H9 (cell line): ENCODE data around the gene ZGRF1. TPM values are rescaled to one million over a fixed set of nuclear protein-coding genes. Genes with fewer than 3 reads are reported as not detected.

Source experiments
- DNase-seq: peaks from one replicate; pipeline ENCODE4 v3.0.0-alpha.2; 2017
- H2AFZ ChIP-seq: one replicate; pipeline ENCODE4 v1.6.1; 2013; ENCODE audit warnings: mild to moderate bottlenecking, low read length, control low read depth, moderate library complexity
- H2AK5ac ChIP-seq: 2 replicates; pipeline ENCODE4 v1.6.1; 2013; ENCODE audit warnings: low read length, control low read depth, mixed read lengths; ENCODE audit not compliant: insufficient read length
- H2BK120ac ChIP-seq: one replicate; pipeline ENCODE4 v1.6.1; 2013; ENCODE audit warnings: low read depth, mild to moderate bottlenecking, low read length, control low read depth, inconsistent platforms; ENCODE audit not compliant: poor library complexity, severe bottlenecking
- H2BK12ac ChIP-seq: 2 replicates; pipeline ENCODE4 v1.6.1; 2013; ENCODE audit warnings: low read length, control low read depth, mixed read lengths, low read depth; ENCODE audit not compliant: insufficient read length
- H2BK15ac ChIP-seq: 2 replicates; pipeline ENCODE4 v1.6.1; 2013; ENCODE audit warnings: low read depth, low read length, control low read depth
- H2BK20ac ChIP-seq: one replicate; pipeline ENCODE4 v1.6.1; 2013; ENCODE audit warnings: low read depth, mild to moderate bottlenecking, low read length, control low read depth, inconsistent platforms; ENCODE audit not compliant: poor library complexity, severe bottlenecking
- H2BK5ac ChIP-seq: 2 replicates; pipeline ENCODE4 v1.6.1; 2013; ENCODE audit warnings: low read length, control low read depth, mixed read lengths; ENCODE audit not compliant: insufficient read length
- H3K14ac ChIP-seq: 2 replicates; pipeline ENCODE4 v1.6.1; 2013; ENCODE audit warnings: low read length, control low read depth; ENCODE audit not compliant: insufficient read depth
- H3K18ac ChIP-seq: 2 replicates; pipeline ENCODE4 v1.6.1; 2013; ENCODE audit warnings: low read depth, mild to moderate bottlenecking, mixed read lengths, low read length, control low read depth; ENCODE audit not compliant: insufficient read length
- H3K23ac ChIP-seq: 2 replicates; pipeline ENCODE4 v1.6.1; 2013; ENCODE audit warnings: low read length, control low read depth, mixed read lengths, low read depth; ENCODE audit not compliant: insufficient read length
- H3K23me2 ChIP-seq: 2 replicates; pipeline ENCODE4 v1.6.1; 2013; ENCODE audit warnings: low read depth, mild to moderate bottlenecking, mixed read lengths, low read length, control low read depth; ENCODE audit not compliant: insufficient read length, poor library complexity, severe bottlenecking
- H3K27ac ChIP-seq: 2 replicates; pipeline ENCODE4 v1.5.1; 2013; ENCODE audit warnings: low read length, control low read depth, mixed read lengths, low read depth; ENCODE audit not compliant: insufficient read length
- H3K27me3 ChIP-seq: 2 replicates; pipeline ENCODE4 v1.6.1; 2013; ENCODE audit warnings: low read length, control low read depth, inconsistent platforms; ENCODE audit not compliant: insufficient read depth
- H3K4ac ChIP-seq: 2 replicates; pipeline ENCODE4 v1.6.1; 2013; ENCODE audit warnings: low read depth, mild to moderate bottlenecking, control low read depth, inconsistent platforms, low read length, moderate library complexity
- H3K4me1 ChIP-seq: 2 replicates; pipeline ENCODE4 v1.6.1; 2013; ENCODE audit warnings: low read length, control low read depth, inconsistent platforms; ENCODE audit not compliant: insufficient read depth
- H3K4me2 ChIP-seq: 2 replicates; pipeline ENCODE4 v1.6.1; 2013; ENCODE audit warnings: low read length, control low read depth, mixed read lengths; ENCODE audit not compliant: insufficient read length, insufficient read depth
- H3K56ac ChIP-seq: 2 replicates; pipeline ENCODE4 v1.6.1; 2013; ENCODE audit warnings: low read depth, mild to moderate bottlenecking, mixed read lengths, low read length, control low read depth; ENCODE audit not compliant: insufficient read length
- H3K79me1 ChIP-seq: 2 replicates; pipeline ENCODE4 v1.6.1; 2013; ENCODE audit warnings: low read depth, mild to moderate bottlenecking, moderate library complexity, low read length, control low read depth, inconsistent platforms; ENCODE audit not compliant: insufficient read depth, poor library complexity, severe bottlenecking
- H3K79me2 ChIP-seq: 2 replicates; pipeline ENCODE4 v1.6.1; 2013; ENCODE audit warnings: low read length, control low read depth, inconsistent platforms; ENCODE audit not compliant: insufficient read depth
- H3K9ac ChIP-seq: 2 replicates; pipeline ENCODE4 v1.6.1; 2013; ENCODE audit warnings: low read length, control low read depth, mixed read lengths; ENCODE audit not compliant: insufficient read length; ENCODE audit errors: extremely low read depth
- H3K9me3 ChIP-seq: one replicate; pipeline ENCODE4 v1.6.1; 2013; ENCODE audit warnings: low read depth, low read length, inconsistent platforms; ENCODE audit not compliant: control insufficient read depth
- H3T11ph ChIP-seq: one replicate; pipeline ENCODE4 v1.6.1; 2013; ENCODE audit warnings: mild to moderate bottlenecking, low read length, control low read depth, inconsistent platforms
- H4K20me1 ChIP-seq: one replicate; pipeline ENCODE4 v1.6.1; 2013; ENCODE audit not compliant: control insufficient read depth, insufficient read length, insufficient read depth
- H4K5ac ChIP-seq: 2 replicates; pipeline ENCODE4 v1.6.1; 2013; ENCODE audit warnings: low read depth, mild to moderate bottlenecking, mixed read lengths, low read length, control low read depth; ENCODE audit not compliant: insufficient read length
- H4K8ac ChIP-seq: replicated peaks from 2 replicates; pipeline ENCODE4 v1.6.1; 2013; ENCODE audit warnings: low read length, control low read depth, mixed read lengths, low read depth; ENCODE audit not compliant: insufficient read length
- H4K91ac ChIP-seq: 2 replicates; pipeline ENCODE4 v1.6.1; 2013; ENCODE audit warnings: low read depth, mild to moderate bottlenecking, moderate library complexity, mixed read lengths, low read length, control low read depth; ENCODE audit not compliant: insufficient read length
- H3K27ac Mint-ChIP-seq, 3 experiments: 2 replicates in 2 of 3; 3 replicates in 1 of 3; pipeline ENCODE4 v1.8.0; 2020 to 2021; ENCODE audit warnings: mixed read lengths in 3 of 3, mild to moderate bottlenecking in 1 of 3, moderate library complexity in 1 of 3
- H3K27me3 Mint-ChIP-seq: 2 replicates; pipeline ENCODE4 v1.8.0; 2021; ENCODE audit warnings: low read depth, mild to moderate bottlenecking, moderate library complexity, mixed read lengths
- H3K36me3 Mint-ChIP-seq, 3 experiments: 2 replicates in 2 of 3; 3 replicates in 1 of 3; pipeline ENCODE4 v1.8.0; 2020 to 2021; ENCODE audit warnings: low read depth in 3 of 3, mixed read lengths in 3 of 3; ENCODE audit not compliant: insufficient read depth in 1 of 3
- H3K4me1 Mint-ChIP-seq, 2 experiments: 2 replicates each; pipeline ENCODE4 v1.8.0; 2020; ENCODE audit warnings: mixed read lengths in 2 of 2
- H3K4me3 Mint-ChIP-seq, 2 experiments: 2 replicates in 1 of 2; 3 replicates in 1 of 2; pipeline ENCODE4 v1.8.0; 2020 to 2021; ENCODE audit warnings: mild to moderate bottlenecking in 2 of 2, mixed read lengths in 2 of 2, moderate library complexity in 1 of 2
- H3K9me3 Mint-ChIP-seq, 2 experiments: 2 replicates in 1 of 2; 3 replicates in 1 of 2; pipeline ENCODE4 v1.8.0; 2020; ENCODE audit warnings: mild to moderate bottlenecking in 2 of 2, mixed read lengths in 2 of 2, moderate library complexity in 1 of 2
- WGBS: extraction: QIAGEN DNeasy Blood & Tissue Kit; methylation state at CpG from one replicate; pipeline ENCODE4 v1.1.7; 2013; ENCODE audit warnings: missing lambda C conversion rate, low lambda C conversion rate, mixed read lengths; ENCODE audit not compliant: insufficient read length; ENCODE audit errors: extremely low coverage; 5-methylcytosine and 5-hydroxymethylcytosine counted together
- total RNA-seq: library from RNA; stranded (reverse); gene quantifications from 2 replicates; pipeline ENCODE4 v1.2.1, GENCODE V29; 2021
- TF ChIP-seq, protein P1 (sequence below): fragments of 200-600 bp; sonication (generic); conservative IDR thresholded peaks from 3 replicates; pipeline ENCODE4 v1.8.0; 2021; ENCODE audit warnings: antibody characterized with exemption, mild to moderate bottlenecking

ZGRF1 gene
- total RNA-seq, 1 experiment from 2014 or later = 38.3 TPM

DNA sequence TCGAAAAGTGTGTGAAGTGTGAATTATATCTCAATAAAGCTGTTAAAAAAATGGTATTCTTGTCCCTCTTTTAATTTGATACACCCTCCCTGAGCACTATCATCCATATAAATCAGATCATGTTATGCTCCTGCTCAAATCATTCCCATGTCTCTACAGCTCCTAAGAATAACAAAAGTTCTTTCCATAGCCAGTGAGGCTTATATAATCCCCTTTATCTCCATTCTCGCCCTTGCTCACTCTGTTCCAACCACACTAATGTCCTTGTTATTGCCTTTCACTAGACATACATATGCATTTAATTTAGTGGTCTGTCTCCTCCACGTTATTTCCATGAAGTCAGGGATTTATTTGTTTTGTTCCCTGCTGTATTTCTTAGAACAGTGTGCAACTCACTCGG lies 10.5 kb downstream of the ZGRF1 start:
- H3K79me2 ChIP-seq = no peaks in the 10 kb centered on the region
- H3K27ac Mint-ChIP-seq = no peak overlapping the region
- no peaks in the 10 kb centered on the region for H3K4me1 Mint-ChIP-seq
- H3K4me2 ChIP-seq = no peak overlapping the region
- no peaks in the 10 kb centered on the region for H3K79me1 ChIP-seq
- no peaks in the 10 kb centered on the region for H3K9me3 Mint-ChIP-seq
- H3K27me3 ChIP-seq = no peaks in the 10 kb centered on the region
- H3K27ac ChIP-seq = no peak overlapping the region
- H3K4ac ChIP-seq = no peak overlapping the region
- H4K91ac ChIP-seq = no peak overlapping the region
- H4K5ac ChIP-seq = no peak overlapping the region
- H3K9ac ChIP-seq = no peak overlapping the region
- H3K4me1 ChIP-seq = no peaks in the 10 kb centered on the region
- H2BK12ac ChIP-seq = no peak overlapping the region
- H2BK15ac ChIP-seq = no peak overlapping the region
- H3K14ac ChIP-seq = no peak overlapping the region
- no peak overlapping the region for H2BK120ac ChIP-seq
- no peak overlapping the region for H2BK20ac ChIP-seq
- peaks cover 16 to 51% (median 48%) of the 10 kb centered on the region in 3 experiments; a peak in 6 of 7 replicates for H3K36me3 Mint-ChIP-seq
- H3K23ac ChIP-seq = no peak overlapping the region
- no peaks in the 10 kb centered on the region for H4K20me1 ChIP-seq
- no peak for DNase-seq
- WGBS = no CpG with 5 or more reads among the region's 4 CpGs
- no peaks in the 10 kb centered on the region for H3K9me3 ChIP-seq
- H3K18ac ChIP-seq = no peak overlapping the region
- H2AK5ac ChIP-seq = no peak overlapping the region
- TF ChIP-seq, protein P1, sequence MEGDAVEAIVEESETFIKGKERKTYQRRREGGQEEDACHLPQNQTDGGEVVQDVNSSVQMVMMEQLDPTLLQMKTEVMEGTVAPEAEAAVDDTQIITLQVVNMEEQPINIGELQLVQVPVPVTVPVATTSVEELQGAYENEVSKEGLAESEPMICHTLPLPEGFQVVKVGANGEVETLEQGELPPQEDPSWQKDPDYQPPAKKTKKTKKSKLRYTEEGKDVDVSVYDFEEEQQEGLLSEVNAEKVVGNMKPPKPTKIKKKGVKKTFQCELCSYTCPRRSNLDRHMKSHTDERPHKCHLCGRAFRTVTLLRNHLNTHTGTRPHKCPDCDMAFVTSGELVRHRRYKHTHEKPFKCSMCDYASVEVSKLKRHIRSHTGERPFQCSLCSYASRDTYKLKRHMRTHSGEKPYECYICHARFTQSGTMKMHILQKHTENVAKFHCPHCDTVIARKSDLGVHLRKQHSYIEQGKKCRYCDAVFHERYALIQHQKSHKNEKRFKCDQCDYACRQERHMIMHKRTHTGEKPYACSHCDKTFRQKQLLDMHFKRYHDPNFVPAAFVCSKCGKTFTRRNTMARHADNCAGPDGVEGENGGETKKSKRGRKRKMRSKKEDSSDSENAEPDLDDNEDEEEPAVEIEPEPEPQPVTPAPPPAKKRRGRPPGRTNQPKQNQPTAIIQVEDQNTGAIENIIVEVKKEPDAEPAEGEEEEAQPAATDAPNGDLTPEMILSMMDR = no peak
- H4K8ac ChIP-seq = no peak overlapping the region
- H3K56ac ChIP-seq = no peak overlapping the region
- H3T11ph ChIP-seq = no peak overlapping the region
- H2BK5ac ChIP-seq = no peak overlapping the region
- H2AFZ ChIP-seq = no peak overlapping the region
- no peak overlapping the region for H3K4me3 Mint-ChIP-seq
- no peaks in the 10 kb centered on the region for H3K23me2 ChIP-seq
- H3K27me3 Mint-ChIP-seq = no peaks in the 10 kb centered on the region
